GM19452 (cell line): Measurements from ENCODE around the gene NVL.
"Not testable (repeated sequence)": the region's sequence is repeated elsewhere in the genome, so short reads cannot be mapped to it uniquely, and the experiment has no call there.

ENCODE experiments used
- ATAC-seq: cut with Tn5 transposase; IDR thresholded peaks from one replicate; pipeline ENCODE4 v1.9.1; 2021; ENCODE audit not compliant: unreplicated experiment

NVL gene

DNA sequence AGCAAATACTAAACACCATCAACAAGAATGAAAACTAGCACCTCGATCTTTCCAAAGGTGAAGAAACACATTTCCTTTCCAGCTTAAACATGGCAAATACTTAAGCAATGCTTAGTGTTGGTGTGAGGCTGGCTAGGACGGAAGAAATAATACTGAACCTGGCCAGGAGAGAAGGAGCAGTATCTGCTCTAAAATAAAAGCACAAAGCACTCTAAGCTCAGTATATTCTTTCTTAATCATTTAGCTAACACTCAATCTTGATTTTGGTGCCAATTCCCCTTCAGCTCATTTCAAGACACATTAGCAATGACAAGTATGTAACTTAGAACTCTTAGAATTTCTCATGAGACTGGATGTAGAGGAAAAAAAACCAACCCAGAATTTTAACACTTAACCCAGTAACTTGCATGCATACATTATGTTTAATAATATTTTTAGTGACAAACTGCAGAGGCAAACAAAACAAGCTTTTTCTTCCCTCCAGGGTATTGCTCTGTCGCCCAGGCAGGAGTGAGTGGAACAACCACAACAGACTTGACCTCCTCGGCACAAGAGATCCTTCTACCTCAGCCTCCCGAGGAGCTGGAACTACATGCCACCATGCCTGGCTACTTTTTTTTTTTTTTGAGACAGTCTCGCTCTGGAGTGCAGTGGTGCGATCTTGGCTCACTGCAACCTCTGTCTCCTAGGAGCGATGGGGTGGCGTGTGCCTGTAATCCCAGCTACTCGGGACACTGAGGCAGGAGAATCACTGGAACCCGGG, 92.7 kb downstream of the NVL start:
- ATAC-seq: no peak

DNA sequence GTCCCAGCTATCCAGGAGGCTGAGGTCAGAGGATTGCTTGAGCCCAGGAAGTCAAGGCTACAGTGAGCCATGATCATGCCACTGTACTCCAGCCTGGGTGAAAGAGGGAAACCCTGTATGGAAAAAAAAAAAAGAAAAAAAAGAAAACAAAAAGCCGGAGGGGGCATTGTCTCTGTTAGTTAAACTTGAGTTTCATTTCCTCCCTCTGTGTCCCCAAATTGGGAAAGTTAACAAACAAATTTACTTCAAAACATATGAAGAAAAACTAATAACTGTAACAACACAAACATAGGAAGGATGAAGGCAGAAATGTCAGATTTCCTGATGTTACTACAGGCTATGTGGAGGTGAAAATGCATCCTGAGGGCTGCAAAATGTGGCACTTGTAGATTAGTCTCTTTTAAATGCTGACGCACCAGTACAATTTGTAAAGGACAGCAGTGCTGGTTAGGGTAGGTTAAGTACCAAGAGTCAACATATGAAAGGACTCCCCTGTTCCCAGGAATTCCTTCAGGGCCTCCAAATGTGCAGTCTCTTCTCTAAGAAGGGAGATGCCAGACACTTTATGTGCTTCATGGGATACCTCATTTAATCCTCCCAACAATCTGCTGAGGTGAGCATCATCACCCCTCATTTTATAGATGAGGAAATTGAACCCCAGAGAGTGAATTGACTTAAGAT, 94.0 kb downstream of the NVL start:
- ATAC-seq: no peak

DNA sequence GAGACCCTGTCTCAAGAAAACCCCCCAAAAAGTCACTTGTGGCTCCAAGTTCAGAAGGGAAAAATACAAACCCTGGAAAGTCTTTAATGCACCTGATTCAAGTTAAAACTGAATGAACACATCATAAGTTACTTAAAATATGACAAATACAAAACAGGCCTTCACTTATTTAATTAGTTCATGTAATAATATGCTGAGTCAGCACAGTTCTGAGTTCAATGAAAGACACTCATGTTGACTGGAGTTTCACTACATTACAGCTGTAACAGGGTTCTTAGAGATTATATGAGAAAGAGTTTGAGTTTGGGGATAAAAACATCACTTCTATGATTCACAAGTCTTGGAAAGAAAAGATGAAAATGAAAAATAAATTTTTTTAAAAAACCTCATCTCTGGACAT, 96.0 kb downstream of the NVL start:
- no peak for ATAC-seq

DNA sequence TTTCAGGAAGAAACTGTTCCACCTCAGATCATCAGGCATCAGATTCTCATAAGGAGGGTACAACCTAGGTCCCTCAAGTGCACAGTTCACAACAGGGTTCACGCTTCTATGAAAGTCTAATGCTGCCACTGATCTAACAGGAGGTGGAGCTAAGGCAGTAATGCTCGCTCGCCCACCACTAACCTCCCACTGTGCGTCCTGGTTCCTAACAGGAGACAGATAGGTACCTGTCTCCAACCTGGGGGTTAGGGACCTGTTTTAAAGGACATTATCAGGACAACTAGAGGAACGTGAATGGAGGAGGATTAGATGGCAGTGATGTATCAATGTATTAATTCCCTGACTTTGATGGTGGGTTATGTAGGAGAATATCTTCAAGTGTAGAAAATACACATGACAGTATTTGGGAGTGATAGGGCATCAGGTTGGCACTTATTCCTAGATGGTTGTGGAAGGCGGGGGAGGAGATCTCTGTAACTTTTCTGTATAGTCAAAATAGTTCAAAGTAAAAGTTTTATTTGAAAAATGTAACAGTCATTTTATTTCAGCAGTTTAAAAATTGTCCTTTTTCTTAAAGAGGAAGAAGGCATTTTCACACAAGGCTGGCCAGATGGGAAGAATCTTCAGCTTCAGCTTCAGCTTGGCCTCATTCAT, 103.0 kb downstream of the NVL start:
- ATAC-seq: no peak

DNA sequence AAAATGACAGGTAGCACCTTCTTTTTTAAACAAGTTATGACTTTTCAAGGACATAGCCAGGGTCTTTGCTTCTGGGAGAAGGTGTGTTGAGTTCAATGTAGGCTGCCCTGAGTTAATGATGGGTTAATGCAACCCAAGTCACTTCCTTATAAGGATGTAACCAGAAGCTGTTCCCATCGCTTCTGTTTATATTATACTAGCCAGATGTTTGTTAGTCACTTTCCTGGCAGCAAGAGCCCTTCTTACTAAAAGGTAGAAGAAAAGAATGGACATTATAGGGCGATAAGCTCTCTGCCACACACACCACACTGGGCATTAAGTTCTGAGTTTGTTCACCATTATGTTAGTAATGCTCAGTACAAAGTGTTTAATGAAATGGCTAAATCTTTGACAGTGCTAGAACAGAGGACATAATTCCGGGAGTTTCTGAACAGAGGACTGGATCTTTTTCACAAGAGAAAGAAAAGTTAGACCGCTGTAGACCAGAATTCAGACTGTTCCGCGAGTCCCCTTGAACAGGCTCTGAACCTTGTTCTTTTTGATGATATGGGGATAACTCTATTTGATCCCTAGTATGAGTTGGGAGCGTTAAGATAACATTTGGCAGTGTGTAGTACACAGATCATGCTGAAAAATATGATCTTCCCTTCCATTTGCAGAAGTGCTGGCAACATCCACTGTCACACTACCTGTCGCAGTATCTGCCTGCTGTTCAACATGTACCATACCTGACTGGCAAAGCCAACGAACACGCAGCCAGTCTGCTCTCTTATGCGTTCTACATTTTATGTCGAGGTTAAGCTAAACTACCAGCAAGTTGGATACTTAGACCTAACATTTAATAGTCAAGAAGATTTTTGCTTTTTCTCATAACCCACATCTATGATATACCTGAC, 105.9 kb downstream of the NVL start:
- no peak for ATAC-seq

DNA sequence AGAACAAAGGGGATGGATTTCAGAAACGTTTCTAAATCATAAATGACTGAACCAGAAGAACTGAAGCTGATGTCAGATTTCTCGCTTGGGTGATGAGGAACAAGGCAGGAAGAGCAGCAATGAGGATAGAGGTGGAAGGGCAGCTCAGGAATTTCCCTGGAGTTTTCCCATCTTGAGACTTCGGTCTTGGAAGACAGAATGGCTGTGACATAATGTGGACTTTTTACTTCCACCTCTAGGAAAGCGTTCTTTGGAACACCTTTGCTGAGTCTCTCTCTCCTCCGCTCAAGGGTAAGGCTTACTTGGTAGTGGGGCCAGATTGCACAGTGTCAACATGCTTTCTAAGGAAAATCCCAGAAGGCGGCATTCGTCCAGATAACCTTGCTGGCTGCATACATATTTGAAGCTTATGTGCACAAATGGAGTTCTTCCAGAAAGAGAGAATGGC, 110.3 kb downstream of the NVL start:
- no peak for ATAC-seq

DNA sequence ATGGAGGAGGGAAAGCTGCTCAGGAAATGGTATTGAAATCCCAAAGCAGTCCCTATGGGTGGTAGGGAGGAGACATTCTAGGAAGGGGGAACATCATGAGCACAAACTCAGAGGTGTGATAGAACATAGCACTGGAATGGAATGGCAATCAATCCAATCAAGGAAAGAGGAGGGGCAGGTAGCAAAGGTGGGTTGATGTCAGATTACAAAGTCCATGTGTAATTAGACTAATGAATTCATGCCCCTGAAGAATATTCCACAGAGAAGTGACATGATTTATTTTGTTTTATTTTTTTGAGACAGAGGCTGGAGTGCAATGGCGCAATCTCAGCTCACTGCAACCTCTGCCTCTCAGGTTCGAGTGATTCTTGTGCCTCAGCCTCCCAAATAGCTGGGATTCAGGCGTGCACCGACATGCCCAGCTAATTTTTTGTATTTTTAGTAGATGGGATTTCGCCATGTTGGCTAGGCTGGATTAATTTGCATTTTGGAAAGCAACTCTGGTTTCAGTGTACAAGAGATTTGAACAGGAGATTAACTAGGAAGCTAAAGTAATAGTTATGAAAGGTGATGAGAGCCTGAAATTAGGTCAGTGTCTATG, 110.9 kb downstream of the NVL start:
- no peak for ATAC-seq

DNA sequence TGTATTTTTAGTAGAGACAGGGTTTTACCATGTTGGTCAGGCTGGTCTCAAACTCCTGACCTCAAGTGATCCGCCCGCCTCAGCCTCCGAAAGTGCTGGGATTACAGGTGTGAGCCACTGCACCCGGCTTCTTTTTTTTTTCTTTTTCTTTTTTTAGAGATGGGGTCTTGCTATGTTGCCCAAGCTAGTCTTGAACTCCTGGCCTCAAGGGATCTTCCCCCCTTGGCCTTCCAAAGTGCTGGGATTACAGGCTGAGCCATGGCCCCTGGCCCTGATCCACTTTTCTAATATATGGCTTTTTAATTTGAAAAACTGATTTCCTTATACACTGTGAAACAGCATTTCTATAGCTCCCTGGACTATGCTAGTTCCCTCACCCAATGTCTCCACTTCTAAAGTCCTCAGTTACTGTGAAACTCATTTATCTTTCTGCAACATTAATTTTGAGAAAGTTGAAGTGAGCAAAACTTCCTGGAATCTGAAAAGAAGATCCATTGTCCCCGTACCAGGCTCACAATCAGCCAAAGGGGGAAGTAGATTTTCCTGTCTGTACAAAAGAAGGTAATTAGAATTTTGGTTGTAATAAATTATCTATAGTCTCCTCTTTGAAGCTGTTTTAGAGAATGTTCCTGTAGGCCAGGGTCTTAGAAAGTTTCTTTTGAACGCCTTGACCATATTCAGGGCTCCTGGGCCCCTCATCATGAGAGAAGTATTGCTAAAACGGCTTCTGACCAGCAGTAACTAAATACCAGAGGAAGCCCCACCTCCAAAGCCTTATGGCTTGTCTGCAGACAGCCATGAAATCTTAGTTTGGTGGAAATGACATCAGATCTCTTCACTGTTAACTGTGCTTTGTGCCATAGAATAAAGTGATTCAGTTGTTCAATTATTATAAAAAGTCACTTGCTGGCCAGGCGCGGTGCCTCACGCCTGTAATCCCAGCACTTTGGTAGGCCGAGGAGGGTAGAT, 112.0 kb downstream of the NVL start:
- ATAC-seq: no peak

DNA sequence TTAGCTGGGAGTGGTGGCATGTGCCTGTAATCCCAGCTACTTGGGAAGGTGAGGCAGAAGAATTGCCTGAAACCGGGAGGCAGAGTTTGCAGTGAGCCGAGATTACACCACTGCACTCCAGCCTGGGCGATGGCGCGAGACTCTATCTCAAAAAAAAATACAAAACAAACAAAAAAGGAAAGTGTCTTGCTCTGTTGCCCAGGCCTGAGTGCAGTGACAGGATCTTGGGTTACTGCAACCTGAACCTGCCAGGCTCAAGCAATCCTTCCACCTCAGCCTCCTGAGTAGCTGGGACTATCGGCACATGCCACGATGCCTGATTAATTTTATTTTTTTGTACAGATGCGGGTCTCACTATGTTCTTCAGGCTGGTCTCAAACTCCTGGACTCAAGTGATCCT, 113.6 kb downstream of the NVL start:
- ATAC-seq: no peak

DNA sequence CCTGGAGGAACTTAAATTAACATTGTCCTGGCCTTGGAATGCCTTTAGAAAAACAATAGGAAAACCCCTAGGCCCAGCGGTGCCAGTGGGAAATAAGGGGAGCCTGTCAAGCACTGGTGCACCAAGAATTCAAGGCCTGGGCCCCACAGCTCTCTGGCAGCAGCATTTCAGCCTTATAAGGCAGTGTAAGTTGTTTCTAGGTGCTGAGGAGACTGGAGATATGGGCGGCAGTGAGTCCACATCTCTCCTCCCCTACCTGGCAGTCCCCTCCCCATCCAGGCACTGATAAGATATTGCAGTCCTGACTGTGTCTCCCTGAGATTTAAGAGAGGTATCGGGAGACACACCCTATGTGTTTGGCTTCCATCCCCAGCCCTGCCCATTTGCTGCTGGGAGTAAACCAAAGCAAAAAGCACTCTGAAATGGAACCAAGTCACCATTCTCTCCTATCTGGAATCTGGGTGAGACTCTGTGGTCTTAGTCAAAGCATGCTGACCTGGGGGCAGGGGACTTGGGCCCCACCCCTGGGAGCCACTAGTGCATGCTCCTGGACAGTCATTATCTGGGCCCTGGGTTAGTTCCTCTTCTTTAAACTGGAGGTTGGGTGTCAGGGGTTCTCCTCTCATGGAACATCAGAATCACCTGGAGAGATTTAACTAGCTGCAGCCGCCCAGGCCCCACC, 116.4 kb downstream of the NVL start:
- ATAC-seq: no peak

DNA sequence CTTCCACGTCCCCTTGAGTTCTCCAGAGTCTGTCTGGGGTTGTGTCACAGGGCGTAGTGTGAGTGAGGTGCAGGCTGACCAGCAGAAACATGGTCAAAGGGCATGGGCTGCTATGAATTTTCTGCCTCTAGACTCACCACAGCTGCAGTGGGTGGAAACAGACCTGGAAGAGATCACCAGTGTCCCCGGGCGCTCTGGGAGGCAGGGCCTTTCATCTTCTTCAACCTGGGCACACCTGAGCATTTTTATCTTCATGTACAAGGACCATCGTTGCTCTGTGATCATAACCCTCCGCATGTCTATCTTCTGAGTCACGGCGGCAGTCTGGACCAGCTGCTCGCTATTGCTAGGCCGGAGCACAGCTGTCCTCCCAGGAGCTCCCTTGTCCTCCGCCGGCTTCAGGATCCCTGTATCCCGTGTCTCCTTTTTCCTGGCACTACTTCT, 117.3 kb downstream of the NVL start:
- ATAC-seq: no peak

DNA sequence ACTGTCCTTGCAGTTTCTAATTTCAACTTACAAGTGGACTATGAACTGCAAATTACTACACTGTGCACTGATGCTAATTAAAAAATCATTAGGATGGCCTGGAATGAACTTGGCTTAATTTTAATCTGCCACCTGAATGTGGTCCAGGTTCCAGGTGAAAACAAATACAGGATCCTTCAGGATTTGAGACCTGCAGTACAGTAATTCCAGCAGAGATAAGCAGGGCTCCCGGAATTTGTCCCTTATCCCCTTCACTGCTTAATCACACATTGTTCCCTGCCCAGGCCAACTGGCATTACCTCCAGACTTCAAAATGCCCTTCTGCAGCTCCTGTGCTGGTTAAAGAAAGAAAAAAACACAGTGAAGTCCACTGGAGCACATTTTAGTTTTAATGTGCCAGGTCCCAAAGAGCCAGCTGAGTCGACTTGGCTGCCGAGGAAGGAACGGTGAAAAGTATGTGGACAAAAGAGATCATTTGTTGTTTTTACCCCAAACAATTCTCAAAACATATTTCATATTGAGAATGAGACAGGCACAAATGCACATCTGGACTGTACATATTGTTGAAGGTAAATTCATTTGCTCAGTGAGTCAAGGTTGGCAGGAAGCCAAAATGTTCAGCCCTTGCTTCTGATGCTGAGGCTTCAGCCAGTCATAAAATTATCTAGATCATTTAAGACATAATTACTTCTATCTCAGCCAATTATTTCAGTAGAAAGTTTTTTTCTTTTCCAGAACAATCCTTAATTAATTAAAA, 118.6 kb downstream of the NVL start:
- no peak for ATAC-seq

DNA sequence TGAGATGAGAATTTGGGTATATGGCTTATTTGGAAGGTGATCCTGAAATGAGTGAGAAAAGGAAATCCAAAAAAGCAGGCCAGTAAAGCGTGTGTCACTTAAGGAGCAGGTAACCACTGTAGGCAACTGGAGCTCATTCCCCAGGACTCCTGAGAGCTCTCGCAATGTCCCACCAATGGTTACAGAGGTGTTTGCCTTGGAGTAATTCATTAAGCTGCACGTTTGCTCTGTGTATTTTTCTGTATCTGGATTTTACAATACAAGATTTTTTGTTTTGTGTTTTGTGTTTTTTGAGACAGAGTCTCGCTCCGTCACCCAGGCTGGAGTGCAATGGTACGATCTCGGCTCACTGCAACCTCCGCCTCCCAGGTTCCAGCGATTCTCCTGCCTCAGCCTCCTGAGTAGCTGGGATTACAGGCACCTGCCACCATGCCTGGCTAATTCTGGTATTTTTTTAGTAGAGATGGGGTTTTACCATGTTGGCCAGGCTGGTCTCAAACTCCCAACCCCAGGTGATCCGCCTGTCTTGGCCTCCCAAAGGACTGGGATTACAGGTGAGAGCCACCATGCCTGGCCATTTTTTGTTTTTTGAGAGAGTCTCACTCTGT, 123.9 kb downstream of the NVL start:
- not testable (repeated sequence) for ATAC-seq

DNA sequence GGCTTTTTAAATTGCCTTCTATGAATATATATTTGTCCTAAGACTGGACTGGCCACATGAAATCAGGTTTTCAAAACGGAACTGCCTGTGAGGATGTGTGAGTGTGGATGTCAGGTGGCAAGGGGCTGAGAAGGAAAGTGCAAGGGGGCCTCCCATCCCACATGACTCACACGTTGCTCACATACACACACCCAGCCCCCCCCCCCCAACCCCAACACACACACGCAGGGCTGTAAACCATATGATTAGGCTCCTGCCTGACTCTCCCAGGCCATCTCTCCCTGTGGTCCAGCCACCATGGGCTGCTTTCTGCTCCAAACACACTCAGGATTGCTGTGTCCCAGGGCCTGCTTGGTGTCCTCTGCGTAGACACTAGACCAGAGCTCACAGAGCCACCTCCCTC, 124.5 kb downstream of the NVL start:
- no peak for ATAC-seq

DNA sequence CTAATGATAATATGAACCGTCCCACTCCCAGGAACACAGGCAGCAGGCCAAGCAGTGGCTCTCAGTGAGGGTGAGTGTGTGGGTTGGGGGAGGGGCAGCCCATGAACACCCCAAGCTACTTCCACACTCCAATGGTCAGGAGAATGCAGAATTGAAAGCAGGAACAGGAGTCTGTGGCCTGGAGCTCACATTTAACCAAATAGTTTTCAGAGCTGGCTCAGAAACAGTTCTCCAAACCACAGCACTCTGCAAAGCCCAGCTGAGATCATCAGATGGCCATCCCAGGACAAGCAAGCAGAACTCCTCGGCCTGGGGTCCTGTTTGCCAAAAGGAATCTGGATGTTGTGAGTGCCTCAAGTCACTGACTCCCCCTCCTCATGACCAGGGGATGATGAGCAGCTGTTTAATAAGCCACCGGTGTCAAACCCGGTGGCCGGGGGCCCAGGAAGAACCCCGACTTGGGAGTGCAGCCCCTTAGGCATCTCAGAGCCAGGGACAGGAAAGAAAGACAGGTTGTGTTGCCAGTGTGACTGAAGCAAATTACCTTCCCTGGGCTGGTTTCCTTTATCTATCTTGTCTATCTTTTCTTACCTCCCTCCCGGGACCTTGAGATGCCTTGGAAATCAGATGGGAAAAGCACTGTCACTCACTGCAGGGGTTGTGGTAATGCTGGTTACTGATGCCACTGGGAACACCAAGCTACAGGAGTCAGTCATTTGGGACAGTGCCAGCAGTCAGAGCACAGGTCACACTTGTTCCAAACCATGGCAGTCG, 126.5 kb downstream of the NVL start:
- peak; percentile 47 for ATAC-seq

DNA sequence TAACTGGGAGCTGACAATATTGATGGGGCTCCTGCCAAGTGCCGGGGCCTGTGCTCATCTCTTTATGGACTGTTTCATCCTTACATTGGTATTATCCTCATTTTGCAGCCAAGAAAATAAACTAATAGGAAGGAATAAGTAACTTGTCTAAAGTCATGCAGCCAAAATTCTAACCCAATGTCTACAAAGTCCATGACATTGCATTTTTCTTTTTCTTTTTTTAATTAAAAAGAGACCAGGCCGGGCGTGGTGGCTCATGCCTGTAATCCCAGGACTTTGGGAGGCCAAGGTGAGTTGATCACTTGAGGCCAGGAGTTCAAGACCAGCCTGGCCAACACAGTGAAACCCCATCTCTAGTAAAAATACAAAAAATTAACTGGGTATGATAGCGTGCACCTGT, 128.1 kb downstream of the NVL start:
- ATAC-seq: no peak

DNA sequence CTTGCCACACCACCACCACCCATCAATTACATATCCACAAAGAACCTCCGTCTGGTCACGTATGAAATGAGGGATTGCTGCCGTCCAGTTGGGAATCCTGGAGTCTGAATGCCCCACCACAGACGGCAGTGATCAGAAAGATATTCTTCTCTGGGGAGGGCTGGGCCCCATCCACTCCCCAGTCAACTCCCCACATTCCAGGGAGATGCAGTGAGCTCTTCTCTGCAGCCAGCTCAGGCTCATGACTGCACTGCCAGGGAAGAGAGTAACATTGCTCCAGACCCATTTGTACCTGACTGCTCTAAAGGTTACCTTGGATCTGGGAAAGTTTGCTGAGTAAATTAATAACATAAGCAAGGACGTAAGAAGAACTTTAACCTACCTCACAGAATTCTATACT, 128.6 kb downstream of the NVL start:
- ATAC-seq: no peak
